ENCODE measurements around the gene PROSER2. TPM values are rescaled to one million over a fixed set of nuclear protein-coding genes. Genes with fewer than 3 reads are reported as not detected.

PROSER2 gene
- total RNA-seq, 1 donor: 6.9 TPM

DNA sequence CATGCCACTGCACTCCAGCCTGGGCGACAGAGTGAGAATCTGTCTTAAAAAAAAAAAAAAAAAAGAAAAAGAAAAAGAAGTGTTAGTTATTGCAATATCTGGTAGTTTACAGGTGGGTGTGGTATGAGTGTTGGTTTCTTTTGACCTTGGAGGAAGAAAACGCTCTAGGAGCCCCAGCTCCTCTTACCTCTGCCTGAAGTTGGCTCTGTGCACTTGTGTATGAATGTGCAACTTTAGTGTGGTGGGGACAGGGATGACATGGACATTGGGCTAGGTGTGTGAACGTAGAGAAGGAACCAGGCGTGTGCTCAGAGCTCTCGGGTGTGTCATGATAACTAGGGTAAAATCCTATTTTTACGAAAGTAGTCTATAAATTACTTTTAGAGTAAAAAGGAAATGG, 11.9 kb downstream of the PROSER2 start:
- H3K4me1 ChIP-seq (ENCODE audit: insufficient read depth, low read length): no peaks in the 10 kb centered on the region
- no peak for DNase-seq (ENCODE audit: insufficient read length, low spot score, missing footprints)
- no peak overlapping the region for H3K4me3 ChIP-seq (ENCODE audit: insufficient read depth, low read length)
- no peaks in the 10 kb centered on the region for H3K9me3 ChIP-seq (ENCODE audit: low read depth, low read length)
- no peaks in the 10 kb centered on the region for H3K79me2 ChIP-seq (ENCODE audit: insufficient read depth, low read length)
- H3K27me3 ChIP-seq (ENCODE audit: insufficient read depth, low read length): no peaks in the 10 kb centered on the region
- no peak overlapping the region for H3K4me2 ChIP-seq (ENCODE audit: insufficient read depth, low read length)
- no peaks in the 10 kb centered on the region for H4K20me1 ChIP-seq (ENCODE audit: insufficient read depth, low read length)
- H3K27ac ChIP-seq (ENCODE audit: low read depth, low read length): no peak overlapping the region
- H3K36me3 ChIP-seq (ENCODE audit: insufficient read depth, low read length): no peaks in the 10 kb centered on the region
- no peak overlapping the region for H2AFZ ChIP-seq (ENCODE audit: low read length)
- TF ChIP-seq, protein P1, sequence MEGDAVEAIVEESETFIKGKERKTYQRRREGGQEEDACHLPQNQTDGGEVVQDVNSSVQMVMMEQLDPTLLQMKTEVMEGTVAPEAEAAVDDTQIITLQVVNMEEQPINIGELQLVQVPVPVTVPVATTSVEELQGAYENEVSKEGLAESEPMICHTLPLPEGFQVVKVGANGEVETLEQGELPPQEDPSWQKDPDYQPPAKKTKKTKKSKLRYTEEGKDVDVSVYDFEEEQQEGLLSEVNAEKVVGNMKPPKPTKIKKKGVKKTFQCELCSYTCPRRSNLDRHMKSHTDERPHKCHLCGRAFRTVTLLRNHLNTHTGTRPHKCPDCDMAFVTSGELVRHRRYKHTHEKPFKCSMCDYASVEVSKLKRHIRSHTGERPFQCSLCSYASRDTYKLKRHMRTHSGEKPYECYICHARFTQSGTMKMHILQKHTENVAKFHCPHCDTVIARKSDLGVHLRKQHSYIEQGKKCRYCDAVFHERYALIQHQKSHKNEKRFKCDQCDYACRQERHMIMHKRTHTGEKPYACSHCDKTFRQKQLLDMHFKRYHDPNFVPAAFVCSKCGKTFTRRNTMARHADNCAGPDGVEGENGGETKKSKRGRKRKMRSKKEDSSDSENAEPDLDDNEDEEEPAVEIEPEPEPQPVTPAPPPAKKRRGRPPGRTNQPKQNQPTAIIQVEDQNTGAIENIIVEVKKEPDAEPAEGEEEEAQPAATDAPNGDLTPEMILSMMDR (IDR thresholded peaks at IDR 0.05; ENCODE audit: extremely low read depth, low read depth, low read length): no peak

DNA sequence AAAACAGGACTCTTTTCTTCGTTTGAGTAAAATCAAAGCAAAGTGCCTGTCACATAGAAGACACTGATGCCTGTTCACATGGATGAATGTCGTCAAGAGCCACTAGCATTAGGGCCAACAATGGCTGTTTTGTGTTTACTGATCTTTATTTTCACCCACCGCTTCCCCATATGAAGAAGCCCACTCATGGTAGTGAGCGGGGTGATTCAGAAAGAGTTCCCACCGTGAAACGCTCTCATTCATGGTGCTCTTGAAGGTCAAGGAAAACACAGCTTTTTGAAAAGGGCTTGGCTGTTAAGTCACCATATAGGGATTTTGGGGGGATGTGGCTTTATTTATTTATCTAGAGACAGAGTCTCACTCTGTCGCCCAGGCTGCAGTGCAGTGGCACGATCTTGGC, 12.5 kb downstream of the PROSER2 start:
- H3K27ac ChIP-seq (ENCODE audit: low read depth, low read length): no peak overlapping the region
- no peaks in the 10 kb centered on the region for H4K20me1 ChIP-seq (ENCODE audit: insufficient read depth, low read length)
- H3K79me2 ChIP-seq (ENCODE audit: insufficient read depth, low read length): no peaks in the 10 kb centered on the region
- H3K36me3 ChIP-seq (ENCODE audit: insufficient read depth, low read length): no peaks in the 10 kb centered on the region
- no peaks in the 10 kb centered on the region for H3K4me1 ChIP-seq (ENCODE audit: insufficient read depth, low read length)
- no peak overlapping the region for H2AFZ ChIP-seq (ENCODE audit: low read length)
- no peak for DNase-seq (ENCODE audit: insufficient read length, low spot score, missing footprints)
- no peak overlapping the region for H3K4me2 ChIP-seq (ENCODE audit: insufficient read depth, low read length)
- no peaks in the 10 kb centered on the region for H3K9me3 ChIP-seq (ENCODE audit: low read depth, low read length)
- H3K4me3 ChIP-seq (ENCODE audit: insufficient read depth, low read length): no peak overlapping the region
- TF ChIP-seq, protein P1 (IDR thresholded peaks at IDR 0.05; ENCODE audit: extremely low read depth, low read depth, low read length): no peak
- H3K27me3 ChIP-seq (ENCODE audit: insufficient read depth, low read length): no peaks in the 10 kb centered on the region

DNA sequence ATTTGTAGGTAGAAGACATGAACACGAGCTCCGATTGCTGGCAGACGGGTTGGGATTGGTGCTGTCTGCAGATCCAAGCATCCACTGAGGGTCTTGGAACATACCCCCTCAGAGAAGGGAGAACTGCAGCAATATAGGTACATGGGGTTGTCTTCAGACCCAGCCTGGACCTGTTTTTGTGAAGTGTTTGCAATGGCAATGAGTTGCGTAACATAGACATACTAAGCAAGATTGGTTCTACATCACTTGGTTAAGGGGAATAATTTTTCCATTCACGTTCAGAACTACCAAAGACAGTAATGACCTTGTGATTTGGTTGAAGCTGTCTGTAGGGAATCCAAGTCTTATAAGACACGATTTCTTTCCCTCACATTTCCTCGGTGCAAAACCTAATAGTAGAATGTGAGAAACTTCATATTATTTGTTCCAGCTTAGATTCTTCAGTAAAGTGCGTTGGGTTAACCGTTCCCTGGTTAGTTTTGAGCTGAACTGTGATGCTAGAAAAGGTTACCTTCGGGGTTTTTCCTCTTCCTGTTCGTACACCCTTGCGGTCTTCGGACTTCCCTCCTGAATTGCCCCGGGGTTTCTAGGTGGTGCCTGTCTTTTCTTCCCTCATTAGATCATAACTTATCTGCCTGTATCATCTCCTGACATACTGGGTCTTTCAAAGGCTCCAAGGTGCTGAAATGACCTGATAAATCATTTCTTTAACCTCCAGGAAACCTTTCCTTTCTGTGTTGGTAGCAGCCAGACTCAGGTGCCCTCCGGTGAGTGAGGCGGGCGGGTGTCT, 14.4 kb downstream of the PROSER2 start:
- no peak for DNase-seq (ENCODE audit: insufficient read length, low spot score, missing footprints)
- Histone ChIP-seq H3K9me3 (ENCODE audit: low read depth, low read length) (no peaks in the 10 kb centered on the region), H3K4me1 (ENCODE audit: insufficient read depth, low read length) (no peaks in the 10 kb centered on the region), H4K20me1 (ENCODE audit: insufficient read depth, low read length) (no peaks in the 10 kb centered on the region), H3K36me3 (ENCODE audit: insufficient read depth, low read length) (no peaks in the 10 kb centered on the region), H3K4me2 (ENCODE audit: insufficient read depth, low read length) (no peak overlapping the region), H3K27ac (ENCODE audit: low read depth, low read length) (no peak overlapping the region), H3K79me2 (ENCODE audit: insufficient read depth, low read length) (no peaks in the 10 kb centered on the region), H3K4me3 (ENCODE audit: insufficient read depth, low read length) (no peak overlapping the region), H3K27me3 (ENCODE audit: insufficient read depth, low read length) (no peaks in the 10 kb centered on the region), H2AFZ (ENCODE audit: low read length) (no peak overlapping the region)
- TF ChIP-seq, protein P1 (IDR thresholded peaks at IDR 0.05; ENCODE audit: extremely low read depth, low read depth, low read length): no peak

DNA sequence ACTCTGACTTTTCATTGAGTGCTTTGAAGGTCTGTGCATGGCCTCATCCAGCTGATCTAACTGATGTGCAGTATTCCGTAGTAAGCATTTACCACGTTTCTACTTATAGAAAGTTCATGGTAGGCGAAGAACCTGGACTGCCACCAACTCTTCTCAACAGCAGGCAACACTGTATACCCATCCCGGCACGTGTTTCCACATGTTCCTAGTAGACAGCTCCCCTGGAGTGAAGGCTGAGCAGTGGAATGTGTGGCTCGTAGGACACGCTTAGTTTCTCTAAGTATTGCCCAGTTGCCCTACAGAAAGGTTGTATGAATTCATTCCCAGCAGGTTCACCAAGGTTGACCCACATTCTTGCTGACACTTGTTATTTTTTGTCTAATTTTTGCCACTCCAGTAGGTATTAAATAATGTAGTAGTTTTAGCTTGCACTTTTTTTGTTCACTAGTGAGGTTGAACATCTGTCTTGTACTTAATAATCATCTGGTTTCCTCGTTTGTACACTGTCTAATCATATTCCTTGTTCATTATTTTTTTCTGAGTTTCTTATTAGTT, 15.2 kb downstream of the PROSER2 start:
- Histone ChIP-seq H3K4me3 (ENCODE audit: insufficient read depth, low read length) (no peak overlapping the region), H2AFZ (ENCODE audit: low read length) (no peak overlapping the region), H3K27me3 (ENCODE audit: insufficient read depth, low read length) (no peaks in the 10 kb centered on the region), H3K9me3 (ENCODE audit: low read depth, low read length) (no peaks in the 10 kb centered on the region), H3K36me3 (ENCODE audit: insufficient read depth, low read length) (no peaks in the 10 kb centered on the region), H3K4me2 (ENCODE audit: insufficient read depth, low read length) (no peak overlapping the region), H3K27ac (ENCODE audit: low read depth, low read length) (no peak overlapping the region), H3K79me2 (ENCODE audit: insufficient read depth, low read length) (no peaks in the 10 kb centered on the region), H3K4me1 (ENCODE audit: insufficient read depth, low read length) (no peaks in the 10 kb centered on the region), H4K20me1 (ENCODE audit: insufficient read depth, low read length) (no peaks in the 10 kb centered on the region)
- TF ChIP-seq, protein P1 (IDR thresholded peaks at IDR 0.05; ENCODE audit: extremely low read depth, low read depth, low read length): no peak
- DNase-seq (ENCODE audit: insufficient read length, low spot score, missing footprints): no peak
